ENCODE data around the gene TWSG1. TPM values are rescaled to one million over a fixed set of nuclear protein-coding genes. Genes with fewer than 3 reads are reported as not detected.
"Not testable (repeated sequence)": the region's sequence is repeated elsewhere in the genome, so short reads cannot be mapped to it uniquely, and the experiment has no call there.

TWSG1 gene
- total and polyA plus RNA-seq, 2 of the 13 experiments (the other 11 are each of a cell fraction or from before 2014, with no cell fraction given), result 6.6 to 9.4 TPM

DNA sequence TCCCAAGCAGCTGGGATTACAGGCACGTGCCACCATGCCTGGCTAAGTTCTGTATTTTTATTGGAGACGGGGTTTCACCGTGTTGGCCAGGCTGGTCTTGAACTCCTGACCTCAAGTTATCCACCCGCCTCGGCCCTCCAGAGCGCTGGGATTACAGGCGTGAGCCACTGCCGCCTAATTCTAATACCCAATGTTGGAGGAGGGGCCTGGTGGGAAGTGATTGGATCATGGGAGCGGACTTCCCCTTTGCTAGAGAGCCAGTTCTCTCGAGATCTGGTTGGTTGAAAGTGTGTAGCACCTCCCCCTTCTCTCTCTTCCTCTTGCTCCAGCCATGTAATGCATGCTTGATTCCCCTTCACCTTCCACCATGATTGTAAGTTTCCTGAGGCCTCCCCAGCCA, 98.5 kb downstream of the TWSG1 start:
- FAIRE-seq; H3K9me3 ChIP-seq (ENCODE audit: low read length); BruUV-seq (replicated peaks); H3K27me3 ChIP-seq (ENCODE audit: control insufficient read depth in 1 of 2, insufficient read depth in 2 of 2, low read length in 2 of 2); CTCF ChIA-PET (ENCODE audit: low intra/inter-chr PET ratio, low total read pairs); DNase-seq (ENCODE audit: low spot score); ATAC-seq; H3K36me3 ChIP-seq (replicated peaks in 1 of 2; ENCODE audit: control insufficient read depth in 1 of 2, insufficient read depth in 2 of 2, low read length in 2 of 2); H2AFZ ChIP-seq (ENCODE audit: low read length); in situ Hi-C loops (cut with HindIII; ENCODE audit: extremely low pct_ligation_motif_present, low pct_unique_long_range_greater_than_20kb); H3K4me3 ChIP-seq (replicated peaks in 1 of 3; ENCODE audit: insufficient read depth in 1 of 3, low read depth in 2 of 3, low read length in 3 of 3); intact Hi-C loops (cut with micrococcal nuclease; ENCODE audit: unreplicated experiment); H3K27ac ChIP-seq (ENCODE audit: extremely low read length, insufficient read depth, low read length); POLR2A ChIA-PET; H3K9ac ChIP-seq (ENCODE audit: insufficient read depth, low read depth, low read length); H3K79me2 ChIP-seq (ENCODE audit: insufficient read depth, low read length); H4K20me1 ChIP-seq (ENCODE audit: insufficient read depth, low read length); H3K4me1 ChIP-seq (ENCODE audit: insufficient read depth, low read length); H3K4me2 ChIP-seq (ENCODE audit: low read depth, low read length): not testable (repeated sequence)
- TF ChIP-seq, protein P1, sequence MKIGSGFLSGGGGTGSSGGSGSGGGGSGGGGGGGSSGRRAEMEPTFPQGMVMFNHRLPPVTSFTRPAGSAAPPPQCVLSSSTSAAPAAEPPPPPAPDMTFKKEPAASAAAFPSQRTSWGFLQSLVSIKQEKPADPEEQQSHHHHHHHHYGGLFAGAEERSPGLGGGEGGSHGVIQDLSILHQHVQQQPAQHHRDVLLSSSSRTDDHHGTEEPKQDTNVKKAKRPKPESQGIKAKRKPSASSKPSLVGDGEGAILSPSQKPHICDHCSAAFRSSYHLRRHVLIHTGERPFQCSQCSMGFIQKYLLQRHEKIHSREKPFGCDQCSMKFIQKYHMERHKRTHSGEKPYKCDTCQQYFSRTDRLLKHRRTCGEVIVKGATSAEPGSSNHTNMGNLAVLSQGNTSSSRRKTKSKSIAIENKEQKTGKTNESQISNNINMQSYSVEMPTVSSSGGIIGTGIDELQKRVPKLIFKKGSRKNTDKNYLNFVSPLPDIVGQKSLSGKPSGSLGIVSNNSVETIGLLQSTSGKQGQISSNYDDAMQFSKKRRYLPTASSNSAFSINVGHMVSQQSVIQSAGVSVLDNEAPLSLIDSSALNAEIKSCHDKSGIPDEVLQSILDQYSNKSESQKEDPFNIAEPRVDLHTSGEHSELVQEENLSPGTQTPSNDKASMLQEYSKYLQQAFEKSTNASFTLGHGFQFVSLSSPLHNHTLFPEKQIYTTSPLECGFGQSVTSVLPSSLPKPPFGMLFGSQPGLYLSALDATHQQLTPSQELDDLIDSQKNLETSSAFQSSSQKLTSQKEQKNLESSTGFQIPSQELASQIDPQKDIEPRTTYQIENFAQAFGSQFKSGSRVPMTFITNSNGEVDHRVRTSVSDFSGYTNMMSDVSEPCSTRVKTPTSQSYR (CRISPR knock-in tag; IDR thresholded peaks at IDR 0.05; ENCODE audit: borderline replicate concordance), result 0 out of 2 replicates have a peak, but pooled peaks have one; percentile 15
- TF ChIP-seq ZBTB33 (CRISPR knock-in tag; IDR thresholded peaks at IDR 0.05), result 0 out of 2 replicates have a peak, but pooled peaks have one; percentile 22
- 76% methylated on average over 8 of the region's 10 CpGs for WGBS (ENCODE audit: low lambda C conversion rate)

Data from HepG2 (cell line).